ENCODE measurements around the gene PDE1A.

Gene PDE1A

DNA sequence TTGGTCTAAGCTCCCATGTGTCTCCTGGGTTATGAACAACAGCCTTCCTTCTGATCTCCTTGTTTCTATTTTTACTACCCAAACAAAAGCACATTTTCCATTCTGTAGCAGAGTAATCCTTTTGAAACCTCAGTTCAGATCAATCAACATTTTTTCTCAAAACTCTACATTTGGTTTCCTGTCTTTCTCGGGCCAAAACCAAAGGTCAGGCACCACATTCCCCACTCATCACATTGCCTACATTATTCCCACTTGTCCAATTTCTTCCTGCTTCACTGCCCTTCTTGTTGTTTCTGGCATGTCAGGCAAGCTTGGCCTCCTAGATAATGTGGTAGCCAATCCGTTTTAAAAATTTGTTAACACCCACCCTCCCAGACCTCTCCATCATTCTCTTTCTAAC is 244.4 kb downstream of the PDE1A start:
- TF ChIP-seq, protein P1, sequence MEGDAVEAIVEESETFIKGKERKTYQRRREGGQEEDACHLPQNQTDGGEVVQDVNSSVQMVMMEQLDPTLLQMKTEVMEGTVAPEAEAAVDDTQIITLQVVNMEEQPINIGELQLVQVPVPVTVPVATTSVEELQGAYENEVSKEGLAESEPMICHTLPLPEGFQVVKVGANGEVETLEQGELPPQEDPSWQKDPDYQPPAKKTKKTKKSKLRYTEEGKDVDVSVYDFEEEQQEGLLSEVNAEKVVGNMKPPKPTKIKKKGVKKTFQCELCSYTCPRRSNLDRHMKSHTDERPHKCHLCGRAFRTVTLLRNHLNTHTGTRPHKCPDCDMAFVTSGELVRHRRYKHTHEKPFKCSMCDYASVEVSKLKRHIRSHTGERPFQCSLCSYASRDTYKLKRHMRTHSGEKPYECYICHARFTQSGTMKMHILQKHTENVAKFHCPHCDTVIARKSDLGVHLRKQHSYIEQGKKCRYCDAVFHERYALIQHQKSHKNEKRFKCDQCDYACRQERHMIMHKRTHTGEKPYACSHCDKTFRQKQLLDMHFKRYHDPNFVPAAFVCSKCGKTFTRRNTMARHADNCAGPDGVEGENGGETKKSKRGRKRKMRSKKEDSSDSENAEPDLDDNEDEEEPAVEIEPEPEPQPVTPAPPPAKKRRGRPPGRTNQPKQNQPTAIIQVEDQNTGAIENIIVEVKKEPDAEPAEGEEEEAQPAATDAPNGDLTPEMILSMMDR (IDR thresholded peaks at IDR 0.05): no peak
- peaks cover 0 to 29% (median 6%) of the 10 kb centered on the region in 3 donors for H3K36me3 ChIP-seq
- intact Hi-C loops (cut with DNase I; ENCODE audit: low total_unique reads): no loop called here
- H3K9me3 ChIP-seq: peaks cover 0 to 10% (median 0%) of the 10 kb centered on the region in 3 donors
- no peaks in the 10 kb centered on the region for H3K27me3 ChIP-seq
- no peak overlapping the region for H3K27ac ChIP-seq
- no peak overlapping the region for H3K4me3 ChIP-seq
- DNase-seq: no peak
- H3K4me1 ChIP-seq: peaks cover 0 to 11% (median 0%) of the 10 kb centered on the region in 4 donors

DNA sequence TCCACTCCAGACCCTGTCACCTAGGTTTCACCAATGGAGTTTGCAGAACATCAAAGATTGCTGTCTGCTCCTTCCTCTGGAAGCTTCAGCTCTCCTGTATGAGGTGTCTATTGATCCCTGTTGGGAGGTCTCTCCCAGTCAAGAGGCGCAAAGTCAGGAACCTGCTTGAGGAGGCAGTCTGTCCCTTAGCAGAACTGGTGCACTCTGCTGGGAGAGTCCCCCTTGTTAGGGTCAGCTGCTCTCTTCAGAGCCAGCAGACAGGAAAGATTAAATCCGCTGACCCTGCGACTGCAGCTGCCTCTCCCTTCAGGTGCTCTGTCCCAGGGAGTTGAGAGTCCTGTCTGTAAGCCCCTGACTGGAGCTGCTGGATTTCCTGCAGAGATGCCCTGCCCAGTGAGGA is 245.5 kb downstream of the PDE1A start:
- H3K27me3 ChIP-seq: no peaks in the 10 kb centered on the region
- DNase-seq: no peak
- intact Hi-C loops (cut with DNase I; ENCODE audit: low total_unique reads): no loop called here
- TF ChIP-seq, protein P1 (IDR thresholded peaks at IDR 0.05): no peak
- H3K9me3 ChIP-seq: peaks cover 0 to 10% (median 0%) of the 10 kb centered on the region in 3 donors
- H3K36me3 ChIP-seq: peaks cover 0 to 29% (median 6%) of the 10 kb centered on the region in 3 donors
- no peak overlapping the region for H3K27ac ChIP-seq
- H3K4me1 ChIP-seq: peaks cover 0 to 2% (median 0%) of the 10 kb centered on the region in 4 donors
- no peak overlapping the region for H3K4me3 ChIP-seq

DNA sequence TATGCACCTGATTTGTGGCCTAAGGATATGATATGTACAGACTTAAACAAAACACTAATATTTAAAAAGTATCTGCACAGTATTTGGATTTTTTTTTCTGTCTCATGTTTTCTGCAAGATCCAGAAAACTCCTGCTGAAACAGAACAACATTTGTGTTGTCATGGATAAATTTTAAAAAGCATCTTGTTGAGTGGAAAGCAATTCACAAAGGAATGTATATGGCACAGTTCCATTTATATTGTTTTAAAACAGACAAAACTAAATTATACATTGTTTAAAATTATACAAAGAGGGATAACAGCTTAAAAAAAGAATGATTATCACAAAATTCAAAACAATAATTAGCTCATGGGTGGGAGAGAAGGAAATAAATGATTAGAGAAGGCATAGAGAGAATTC is 247.7 kb downstream of the PDE1A start:
- DNase-seq: no peak
- Histone ChIP-seq H3K4me3 (no peak overlapping the region), H3K9me3 (peaks cover 0 to 10% (median 0%) of the 10 kb centered on the region in 3 donors), H3K27ac (no peak overlapping the region), H3K4me1 (no peaks in the 10 kb centered on the region), H3K36me3 (peaks cover 0 to 16% (median 6%) of the 10 kb centered on the region in 3 donors), H3K27me3 (no peaks in the 10 kb centered on the region)
- intact Hi-C loops (cut with DNase I; ENCODE audit: low total_unique reads): no loop called here
- TF ChIP-seq, protein P1 (IDR thresholded peaks at IDR 0.05): no peak

DNA sequence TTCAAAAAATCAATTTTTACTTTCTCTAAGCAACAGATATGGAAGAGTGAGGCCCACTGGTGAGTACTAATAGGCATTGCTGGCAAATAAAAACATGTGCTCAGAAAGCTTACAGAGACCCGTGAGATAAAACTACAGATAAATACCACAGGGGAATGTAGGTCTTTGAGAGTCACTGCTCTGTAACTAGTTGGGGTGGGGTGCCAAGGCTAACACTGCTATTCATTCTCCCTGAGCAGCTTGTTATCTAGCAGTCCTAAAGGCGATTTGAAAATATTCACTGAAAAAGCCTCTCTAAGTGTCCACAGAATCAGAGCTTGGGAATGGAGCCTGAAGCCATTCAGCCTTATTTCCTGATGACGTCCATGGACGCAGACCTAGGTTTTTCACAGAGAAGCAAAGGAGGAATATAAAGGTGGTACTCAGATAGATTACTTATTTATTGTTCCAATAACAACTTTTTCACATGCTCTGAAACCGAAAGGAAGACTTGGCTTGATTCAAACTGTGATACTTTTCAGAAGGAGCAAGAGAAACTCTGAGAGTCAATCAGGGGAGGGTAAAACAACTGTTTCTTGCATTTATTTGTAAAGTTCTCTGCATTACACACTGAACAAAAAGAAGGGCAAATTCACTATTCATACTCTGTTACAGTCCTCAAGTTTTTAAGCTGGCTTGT is 252.8 kb downstream of the PDE1A start:
- H3K36me3 ChIP-seq: no peaks in the 10 kb centered on the region
- DNase-seq: no peak
- H3K27ac ChIP-seq: no peak overlapping the region
- H3K27me3 ChIP-seq: no peaks in the 10 kb centered on the region
- H3K4me1 ChIP-seq: no peaks in the 10 kb centered on the region
- TF ChIP-seq, protein P1 (IDR thresholded peaks at IDR 0.05): no peak
- H3K4me3 ChIP-seq: no peak overlapping the region
- no peaks in the 10 kb centered on the region for H3K9me3 ChIP-seq
- intact Hi-C loops (cut with DNase I; ENCODE audit: low total_unique reads): no loop called here

DNA sequence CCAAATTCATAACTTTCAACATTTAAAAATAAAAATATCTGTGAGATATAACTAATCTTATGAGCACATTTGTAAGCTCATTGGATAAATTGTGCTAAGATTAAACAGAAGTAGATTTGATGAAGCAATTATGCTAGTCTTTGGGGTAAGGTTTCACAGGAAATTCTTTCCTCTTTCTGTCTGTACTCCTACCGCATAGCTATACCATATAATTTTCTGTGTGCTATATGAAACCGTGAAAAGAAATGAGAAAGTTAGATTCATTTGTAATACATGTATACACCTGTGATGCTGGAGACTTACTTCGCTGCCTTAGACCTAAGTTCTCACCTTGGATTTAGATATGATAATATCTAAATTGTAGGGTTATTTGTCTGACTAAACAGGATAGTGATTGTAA is 256.5 kb downstream of the PDE1A start:
- Histone ChIP-seq H3K36me3 (no peaks in the 10 kb centered on the region), H3K27me3 (no peaks in the 10 kb centered on the region), H3K4me1 (peaks cover 0 to 31% (median 9%) of the 10 kb centered on the region in 4 donors), H3K4me3 (no peak overlapping the region), H3K27ac (no peak overlapping the region), H3K9me3 (no peaks in the 10 kb centered on the region)
- no peak for DNase-seq
- TF ChIP-seq, protein P1 (IDR thresholded peaks at IDR 0.05): no peak
- intact Hi-C loops (cut with DNase I; ENCODE audit: low total_unique reads): no loop called here
